Endothelial cell (in vitro differentiated cells): Measurements from ENCODE around the gene FOXM1. TPM values are rescaled to one million over a fixed set of nuclear protein-coding genes. Genes with fewer than 3 reads are reported as not detected.

Experiments used
- DNase-seq: peaks from one replicate; pipeline ENCODE4 v3.0.0; 2021; ENCODE audit warnings: low spot score
- H3K27ac Mint-ChIP-seq: one replicate; pipeline ENCODE4 v1.8.0; 2021; ENCODE audit warnings: mixed read lengths, inconsistent platforms; ENCODE audit not compliant: unreplicated experiment
- H3K27me3 Mint-ChIP-seq: one replicate; pipeline ENCODE4 v1.8.0; 2021; ENCODE audit warnings: mild to moderate bottlenecking, moderate library complexity, mixed read lengths, inconsistent platforms; ENCODE audit not compliant: unreplicated experiment
- H3K36me3 Mint-ChIP-seq: one replicate; pipeline ENCODE4 v1.8.0; 2021; ENCODE audit warnings: mild to moderate bottlenecking, low read depth, mixed read lengths, inconsistent platforms; ENCODE audit not compliant: unreplicated experiment
- H3K4me1 Mint-ChIP-seq: one replicate; pipeline ENCODE4 v1.8.0; 2021; ENCODE audit warnings: mild to moderate bottlenecking, mixed read lengths, inconsistent platforms; ENCODE audit not compliant: unreplicated experiment
- H3K4me3 Mint-ChIP-seq: one replicate; pipeline ENCODE4 v1.8.0; 2021; ENCODE audit warnings: mild to moderate bottlenecking, mixed read lengths, inconsistent platforms; ENCODE audit not compliant: unreplicated experiment
- H3K9me3 Mint-ChIP-seq: one replicate; pipeline ENCODE4 v1.8.0; 2021; ENCODE audit warnings: mixed read lengths, inconsistent platforms; ENCODE audit not compliant: unreplicated experiment
- CTCF ChIP-seq: fragments of 200-600 bp; sonication (generic); IDR thresholded peaks from one replicate; pipeline ENCODE4 v1.5.0; 2021; ENCODE audit warnings: antibody characterized with exemption; ENCODE audit not compliant: unreplicated experiment
- total RNA-seq: library from RNA; stranded (reverse); fragmentation: NEBNext Ultra II Directional; extraction: Animal tissue kit (Norgen Biotek cat#: 25700); gene quantifications from one replicate; pipeline ENCODE4 v1.2.1, GENCODE V29; 2021; ENCODE audit not compliant: unreplicated experiment

FOXM1 gene
- total RNA-seq, 1 donor from 2014 or later = 24.3 TPM

DNA sequence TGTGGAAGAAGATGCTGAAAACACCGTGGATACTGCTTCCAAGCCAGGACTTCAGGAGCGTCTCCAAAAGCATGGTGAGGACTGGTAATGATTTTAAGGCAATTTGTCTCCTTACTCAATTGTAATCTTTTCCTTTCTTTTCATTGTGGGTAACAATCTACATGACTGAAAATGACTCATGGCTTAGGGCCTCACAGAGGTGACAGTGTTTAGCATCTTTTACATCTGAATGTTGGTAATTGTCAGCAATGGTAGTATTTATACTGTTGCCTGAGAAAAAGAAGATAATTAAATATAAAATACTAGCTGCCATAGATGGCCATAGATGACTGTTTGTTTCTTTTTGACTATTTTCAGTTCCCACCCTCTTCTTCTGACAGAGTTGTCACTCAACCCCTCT, 45.4 kb upstream of the FOXM1 start:
- DNase-seq = no peak
- Mint-ChIP-seq H3K4me3 (peak overlapping the region; percentile 16), H3K27ac (no peak overlapping the region), H3K27me3 (peaks cover 1% of the 10 kb centered on the region), H3K9me3 (no peaks in the 10 kb centered on the region), H3K4me1 (peaks cover 10% of the 10 kb centered on the region), H3K36me3 (peaks cover 40% of the 10 kb centered on the region)
- no peak for TF ChIP-seq CTCF

DNA sequence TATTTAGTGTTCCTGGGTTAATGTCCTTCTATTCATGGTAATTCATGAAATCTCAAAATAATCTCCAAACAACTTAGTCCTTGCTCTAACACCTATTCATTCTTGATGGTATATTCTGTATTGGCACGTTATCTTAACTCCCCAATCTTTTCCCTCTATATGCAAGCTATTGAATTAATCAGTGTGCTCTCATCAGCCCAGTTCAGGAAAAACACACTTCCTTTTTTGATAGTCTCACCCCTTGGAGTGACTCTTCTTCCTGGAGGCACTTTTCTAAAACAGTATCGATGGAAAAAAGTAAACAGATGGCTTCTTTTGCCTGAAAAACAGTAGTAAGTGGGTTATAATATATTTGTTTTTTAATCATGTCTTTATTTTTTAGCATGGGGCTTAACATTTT, 42.3 kb upstream of the FOXM1 start:
- H3K9me3 Mint-ChIP-seq = no peaks in the 10 kb centered on the region
- peaks cover 10% of the 10 kb centered on the region for H3K4me1 Mint-ChIP-seq
- TF ChIP-seq CTCF = no peak
- H3K4me3 Mint-ChIP-seq = no peak overlapping the region
- H3K27ac Mint-ChIP-seq = peak overlapping the region; percentile 90
- peaks cover 3% of the 10 kb centered on the region for H3K27me3 Mint-ChIP-seq
- DNase-seq = no peak
- H3K36me3 Mint-ChIP-seq = peaks cover 31% of the 10 kb centered on the region

GRCh38 chr12:2912216-2912575, 35.2 kb upstream of the FOXM1 start:
- Mint-ChIP-seq H3K27ac (no peak overlapping the region), H3K27me3 (peaks cover 3% of the 10 kb centered on the region), H3K36me3 (peaks cover 27% of the 10 kb centered on the region), H3K4me3 (peak overlapping the region; percentile 7), H3K4me1 (peaks cover 4% of the 10 kb centered on the region), H3K9me3 (no peaks in the 10 kb centered on the region)
- no peak for DNase-seq
- no peak for TF ChIP-seq CTCF

GRCh38 chr12:2904260-2904659, 27.3 kb upstream of the FOXM1 start:
- H3K27me3 Mint-ChIP-seq = peaks cover 1% of the 10 kb centered on the region
- H3K4me3 Mint-ChIP-seq = no peak overlapping the region
- TF ChIP-seq CTCF = no peak
- DNase-seq = no peak
- peaks cover 6% of the 10 kb centered on the region for H3K4me1 Mint-ChIP-seq
- H3K9me3 Mint-ChIP-seq = no peaks in the 10 kb centered on the region
- H3K27ac Mint-ChIP-seq = no peak overlapping the region
- H3K36me3 Mint-ChIP-seq = no peaks in the 10 kb centered on the region

DNA sequence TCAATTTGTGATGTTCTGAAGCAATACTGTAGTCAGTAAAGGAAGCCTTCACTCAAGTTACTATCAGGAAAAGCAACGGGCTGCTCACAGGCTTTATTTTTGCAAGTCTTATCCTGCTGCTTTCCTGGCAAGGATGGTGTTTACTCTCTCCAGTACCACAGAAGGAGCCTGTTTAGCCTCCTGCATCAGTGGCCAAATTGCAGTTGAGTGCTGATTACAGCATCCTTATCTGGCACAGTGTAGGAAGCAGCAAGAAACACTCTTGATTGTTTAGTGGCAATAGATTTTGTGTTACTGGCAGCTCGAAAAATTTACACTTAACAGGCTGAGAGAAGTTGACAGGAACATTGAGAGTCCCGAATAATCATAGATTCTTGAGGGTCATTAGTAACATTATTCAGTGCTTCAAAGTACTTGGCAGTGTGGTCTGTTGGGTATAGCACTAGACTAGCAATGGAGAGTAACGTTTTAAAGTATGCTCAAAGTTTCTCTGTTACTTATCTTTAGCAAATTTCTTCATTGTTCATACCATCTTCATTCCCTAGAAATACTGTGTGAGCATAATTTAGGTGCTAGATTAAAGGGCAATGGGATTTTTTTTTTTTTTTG, 25.4 kb upstream of the FOXM1 start:
- Mint-ChIP-seq H3K36me3 (no peaks in the 10 kb centered on the region), H3K27me3 (peaks cover 1% of the 10 kb centered on the region), H3K27ac (no peak overlapping the region), H3K9me3 (no peaks in the 10 kb centered on the region), H3K4me1 (peaks cover 6% of the 10 kb centered on the region), H3K4me3 (no peak overlapping the region)
- TF ChIP-seq CTCF = no peak
- no peak for DNase-seq
